Measurements from ENCODE around the gene ZFP36L2.

Gene ZFP36L2

GRCh38 chr2:43225093-43225787 is 1.2 kb downstream of the ZFP36L2 start:
- H3K36me3 ChIP-seq (ENCODE audit: control insufficient read depth, insufficient read depth, low read length) = no peaks in the 10 kb centered on the region
- H3K4me3 ChIP-seq (ENCODE audit: low read depth, low read length) = peak overlapping the region; percentile 88
- H2AFZ ChIP-seq = peak overlapping the region; percentile 96
- H3K9ac ChIP-seq = no peak overlapping the region
- no peak for TF ChIP-seq CTCF (IDR thresholded peaks at IDR 0.05)
- H3K4me2 ChIP-seq (ENCODE audit: low read length) = peak overlapping the region; percentile 86
- no peaks in the 10 kb centered on the region for H3K27me3 ChIP-seq (ENCODE audit: control insufficient read depth, insufficient read depth, low read length)
- H3K79me2 ChIP-seq = no peaks in the 10 kb centered on the region
- no peaks in the 10 kb centered on the region for H3K9me3 ChIP-seq (ENCODE audit: control insufficient read depth, low read length)
- peaks cover 24% of the 10 kb centered on the region for H3K4me1 ChIP-seq
- H3K27ac ChIP-seq = peak overlapping the region; percentile 91

GRCh38 chr2:43224571-43225092 is 1.8 kb downstream of the ZFP36L2 start:
- no peak overlapping the region for H3K27ac ChIP-seq
- H3K4me3 ChIP-seq (ENCODE audit: low read depth, low read length) = peak overlapping the region; percentile 88
- H3K79me2 ChIP-seq = no peaks in the 10 kb centered on the region
- H2AFZ ChIP-seq = no peak overlapping the region
- no peak for TF ChIP-seq CTCF (IDR thresholded peaks at IDR 0.05)
- H3K4me2 ChIP-seq (ENCODE audit: low read length) = no peak overlapping the region
- H3K27me3 ChIP-seq (ENCODE audit: control insufficient read depth, insufficient read depth, low read length) = no peaks in the 10 kb centered on the region
- H3K9ac ChIP-seq = no peak overlapping the region
- peaks cover 30% of the 10 kb centered on the region for H3K4me1 ChIP-seq
- no peaks in the 10 kb centered on the region for H3K36me3 ChIP-seq (ENCODE audit: control insufficient read depth, insufficient read depth, low read length)
- no peaks in the 10 kb centered on the region for H3K9me3 ChIP-seq (ENCODE audit: control insufficient read depth, low read length)

- H3K79me2 ChIP-seq = no peaks in the 10 kb centered on the region
- H3K9me3 ChIP-seq (ENCODE audit: control insufficient read depth, low read length) = no peaks in the 10 kb centered on the region
- no peak overlapping the region for H2AFZ ChIP-seq
- TF ChIP-seq CTCF (IDR thresholded peaks at IDR 0.05) = no peak
- no peak overlapping the region for H3K27ac ChIP-seq
- no peaks in the 10 kb centered on the region for H3K36me3 ChIP-seq (ENCODE audit: control insufficient read depth, insufficient read depth, low read length)
- no peak overlapping the region for H3K9ac ChIP-seq
- H3K27me3 ChIP-seq (ENCODE audit: control insufficient read depth, insufficient read depth, low read length) = no peaks in the 10 kb centered on the region
- H3K4me1 ChIP-seq = peaks cover 33% of the 10 kb centered on the region
- no peak overlapping the region for H3K4me2 ChIP-seq (ENCODE audit: low read length)
- H3K4me3 ChIP-seq (ENCODE audit: low read depth, low read length) = peak overlapping the region; percentile 30
Measured at GRCh38 chr2:43224131-43224570, 2.3 kb downstream of the ZFP36L2 start.

- Histone ChIP-seq H3K4me1 (peaks cover 39% of the 10 kb centered on the region), H3K36me3 (ENCODE audit: control insufficient read depth, insufficient read depth, low read length) (no peaks in the 10 kb centered on the region), H3K4me2 (ENCODE audit: low read length) (no peak overlapping the region), H2AFZ (no peak overlapping the region), H3K9ac (no peak overlapping the region), H3K27me3 (ENCODE audit: control insufficient read depth, insufficient read depth, low read length) (no peaks in the 10 kb centered on the region), H3K4me3 (ENCODE audit: low read depth, low read length) (peak overlapping the region; percentile 30), H3K9me3 (ENCODE audit: control insufficient read depth, low read length) (no peaks in the 10 kb centered on the region), H3K79me2 (no peaks in the 10 kb centered on the region), H3K27ac (peak overlapping the region; percentile 5)
- no peak for TF ChIP-seq CTCF (IDR thresholded peaks at IDR 0.05)
Measured at GRCh38 chr2:43223521-43224001, 2.8 kb downstream of the ZFP36L2 start.

Data from parathyroid adenoma (tissue), 2 donors.